ENCODE results near the gene NLRP12. TPM values are rescaled to one million over a fixed set of nuclear protein-coding genes. Genes with fewer than 3 reads are reported as not detected.
A peak's percentile ranks its signal among the peaks of the same experiment; 100 is the strongest.

NLRP12 gene
- total RNA-seq, 1 experiment from 2014 or later = 5.6 TPM

DNA sequence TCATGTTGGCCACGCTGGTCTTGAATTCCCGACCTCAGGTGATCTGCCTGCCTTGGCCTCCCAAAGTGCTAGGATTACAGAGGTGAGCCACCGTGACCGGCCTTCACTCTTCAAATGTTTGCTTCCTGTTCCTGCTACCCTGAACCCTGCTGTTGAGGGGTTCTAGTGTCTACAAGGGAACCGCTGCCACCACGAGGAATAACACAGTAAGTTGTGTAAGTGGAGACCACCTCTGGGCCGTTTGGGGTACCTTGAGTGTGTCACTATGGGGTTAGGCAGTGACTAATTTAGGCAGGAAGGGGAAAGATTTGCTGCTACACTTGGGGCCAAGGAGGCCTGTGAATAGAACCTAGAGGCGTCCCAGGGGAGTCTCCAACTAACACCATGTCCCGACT, 41.4 kb upstream of the NLRP12 start:
- DNase-seq (ENCODE audit: low spot score) (no peak), ATAC-seq (no peak)
- peaks cover 5% of the 10 kb centered on the region for H3K27me3 Mint-ChIP-seq (ENCODE audit: low read depth)
- H3K36me3 Mint-ChIP-seq = peaks cover 2% of the 10 kb centered on the region; the same call in 1 of the 2 replicates
- H3K4me3 Mint-ChIP-seq = peak overlapping the region; percentile 93
- H3K4me1 Mint-ChIP-seq = peaks cover 17% of the 10 kb centered on the region
- POLR2A ChIA-PET = interaction anchor here (0.5 to 4.1 kb wide), 7 partner anchors 14 to 115 kb away, joined by 3 to 43 read pairs (median 4); partner anchors contain the start of gene PRKCG
- no peaks in the 10 kb centered on the region for H3K9me3 Mint-ChIP-seq
- peak overlapping the region; percentile 74; the same call in 1 of the 2 replicates for H3K27ac Mint-ChIP-seq
- TF ChIP-seq NFATC4 (CRISPR knock-in tag; IDR thresholded peaks at IDR 0.05) = no peak
- TF ChIP-seq, protein P1, sequence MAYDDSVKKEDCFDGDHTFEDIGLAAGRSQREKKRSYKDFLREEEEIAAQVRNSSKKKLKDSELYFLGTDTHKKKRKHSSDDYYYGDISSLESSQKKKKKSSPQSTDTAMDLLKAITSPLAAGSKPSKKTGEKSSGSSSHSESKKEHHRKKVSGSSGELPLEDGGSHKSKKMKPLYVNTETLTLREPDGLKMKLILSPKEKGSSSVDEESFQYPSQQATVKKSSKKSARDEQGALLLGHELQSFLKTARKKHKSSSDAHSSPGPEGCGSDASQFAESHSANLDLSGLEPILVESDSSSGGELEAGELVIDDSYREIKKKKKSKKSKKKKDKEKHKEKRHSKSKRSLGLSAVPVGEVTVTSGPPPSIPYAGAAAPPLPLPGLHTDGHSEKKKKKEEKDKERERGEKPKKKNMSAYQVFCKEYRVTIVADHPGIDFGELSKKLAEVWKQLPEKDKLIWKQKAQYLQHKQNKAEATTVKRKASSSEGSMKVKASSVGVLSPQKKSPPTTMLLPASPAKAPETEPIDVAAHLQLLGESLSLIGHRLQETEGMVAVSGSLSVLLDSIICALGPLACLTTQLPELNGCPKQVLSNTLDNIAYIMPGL (CRISPR knock-in tag; IDR thresholded peaks at IDR 0.05) = 0 out of 2 replicates have a peak, but pooled peaks have one; percentile 6
- TF ChIP-seq NFE2L1 (CRISPR knock-in tag; IDR thresholded peaks at IDR 0.05) = 0 out of 2 replicates have a peak, but pooled peaks have one; percentile 23
- no peak for TF ChIP-seq ZNF317 (CRISPR knock-in tag; IDR thresholded peaks at IDR 0.05; ENCODE audit: borderline replicate concordance, low read depth)
- CTCF ChIA-PET = interaction anchor here (0.8 to 4.8 kb wide), 15 partner anchors 12 to 271 kb away, joined by 3 to 40 read pairs (median 6); partner anchors contain the start of genes NLRP12 and PRKCG

DNA sequence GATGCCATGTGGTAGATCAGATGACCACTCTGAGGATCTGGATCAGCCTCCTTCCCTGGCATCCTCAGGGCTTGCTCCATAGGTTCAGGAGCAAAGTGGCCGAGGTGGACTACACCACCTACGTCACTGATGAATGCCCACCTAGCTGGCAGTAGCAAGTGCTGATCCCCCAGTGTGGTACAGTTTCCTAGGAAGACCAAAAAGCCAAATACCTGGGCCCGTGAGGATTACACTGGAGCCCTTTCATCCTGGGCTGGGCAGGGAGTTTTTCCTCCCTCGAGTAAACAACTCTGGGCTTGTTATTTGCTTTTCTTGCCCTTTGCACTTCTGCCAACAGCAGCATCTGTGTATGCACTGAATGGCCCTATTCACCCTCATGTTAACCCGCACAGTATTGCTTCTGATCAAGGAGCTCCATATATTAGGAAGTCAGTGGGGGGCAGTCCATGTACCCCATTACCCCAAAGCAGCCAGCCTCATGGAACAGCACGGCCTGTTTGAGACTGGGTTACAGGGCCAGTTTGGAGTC, 40.3 kb upstream of the NLRP12 start:
- no peak overlapping the region for H3K4me3 Mint-ChIP-seq
- H3K9me3 Mint-ChIP-seq = no peaks in the 10 kb centered on the region
- TF ChIP-seq, protein P1 (CRISPR knock-in tag; IDR thresholded peaks at IDR 0.05) = no peak
- TF ChIP-seq ZNF396 (CRISPR knock-in tag; IDR thresholded peaks at IDR 0.05; ENCODE audit: borderline replicate concordance) (no peak), ZNF671 (CRISPR knock-in tag; IDR thresholded peaks at IDR 0.05) (no peak), NFATC4 (CRISPR knock-in tag; IDR thresholded peaks at IDR 0.05) (no peak), MYBL2 (CRISPR knock-in tag; IDR thresholded peaks at IDR 0.05) (no peak), MAX (CRISPR knock-in tag; IDR thresholded peaks at IDR 0.05) (no peak), NR1H2 (CRISPR knock-in tag; IDR thresholded peaks at IDR 0.05) (no peak), ZNF317 (CRISPR knock-in tag; IDR thresholded peaks at IDR 0.05; ENCODE audit: borderline replicate concordance, low read depth) (no peak), ATF1 (CRISPR knock-in tag; IDR thresholded peaks at IDR 0.05) (no peak), RORB (CRISPR knock-in tag; IDR thresholded peaks at IDR 0.05) (no peak)
- TF ChIP-seq, protein P2, sequence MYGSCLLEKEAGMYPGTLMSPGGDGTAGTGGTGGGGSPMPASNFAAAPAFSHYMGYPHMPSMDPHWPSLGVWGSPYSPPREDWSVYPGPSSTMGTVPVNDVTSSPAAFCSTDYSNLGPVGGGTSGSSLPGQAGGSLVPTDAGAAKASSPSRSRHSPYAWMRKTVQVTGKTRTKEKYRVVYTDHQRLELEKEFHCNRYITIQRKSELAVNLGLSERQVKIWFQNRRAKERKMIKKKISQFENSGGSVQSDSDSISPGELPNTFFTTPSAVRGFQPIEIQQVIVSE (CRISPR knock-in tag; IDR thresholded peaks at IDR 0.05; ENCODE audit: borderline replicate concordance) = no peak
- TF ChIP-seq, protein P3, sequence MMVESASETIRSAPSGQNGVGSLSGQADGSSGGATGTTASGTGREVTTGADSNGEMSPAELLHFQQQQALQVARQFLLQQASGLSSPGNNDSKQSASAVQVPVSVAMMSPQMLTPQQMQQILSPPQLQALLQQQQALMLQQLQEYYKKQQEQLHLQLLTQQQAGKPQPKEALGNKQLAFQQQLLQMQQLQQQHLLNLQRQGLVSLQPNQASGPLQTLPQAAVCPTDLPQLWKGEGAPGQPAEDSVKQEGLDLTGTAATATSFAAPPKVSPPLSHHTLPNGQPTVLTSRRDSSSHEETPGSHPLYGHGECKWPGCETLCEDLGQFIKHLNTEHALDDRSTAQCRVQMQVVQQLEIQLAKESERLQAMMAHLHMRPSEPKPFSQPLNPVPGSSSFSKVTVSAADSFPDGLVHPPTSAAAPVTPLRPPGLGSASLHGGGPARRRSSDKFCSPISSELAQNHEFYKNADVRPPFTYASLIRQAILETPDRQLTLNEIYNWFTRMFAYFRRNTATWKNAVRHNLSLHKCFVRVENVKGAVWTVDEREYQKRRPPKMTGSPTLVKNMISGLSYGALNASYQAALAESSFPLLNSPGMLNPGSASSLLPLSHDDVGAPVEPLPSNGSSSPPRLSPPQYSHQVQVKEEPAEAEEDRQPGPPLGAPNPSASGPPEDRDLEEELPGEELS (CRISPR knock-in tag; IDR thresholded peaks at IDR 0.05) = no peak
- TF ChIP-seq, protein P4, sequence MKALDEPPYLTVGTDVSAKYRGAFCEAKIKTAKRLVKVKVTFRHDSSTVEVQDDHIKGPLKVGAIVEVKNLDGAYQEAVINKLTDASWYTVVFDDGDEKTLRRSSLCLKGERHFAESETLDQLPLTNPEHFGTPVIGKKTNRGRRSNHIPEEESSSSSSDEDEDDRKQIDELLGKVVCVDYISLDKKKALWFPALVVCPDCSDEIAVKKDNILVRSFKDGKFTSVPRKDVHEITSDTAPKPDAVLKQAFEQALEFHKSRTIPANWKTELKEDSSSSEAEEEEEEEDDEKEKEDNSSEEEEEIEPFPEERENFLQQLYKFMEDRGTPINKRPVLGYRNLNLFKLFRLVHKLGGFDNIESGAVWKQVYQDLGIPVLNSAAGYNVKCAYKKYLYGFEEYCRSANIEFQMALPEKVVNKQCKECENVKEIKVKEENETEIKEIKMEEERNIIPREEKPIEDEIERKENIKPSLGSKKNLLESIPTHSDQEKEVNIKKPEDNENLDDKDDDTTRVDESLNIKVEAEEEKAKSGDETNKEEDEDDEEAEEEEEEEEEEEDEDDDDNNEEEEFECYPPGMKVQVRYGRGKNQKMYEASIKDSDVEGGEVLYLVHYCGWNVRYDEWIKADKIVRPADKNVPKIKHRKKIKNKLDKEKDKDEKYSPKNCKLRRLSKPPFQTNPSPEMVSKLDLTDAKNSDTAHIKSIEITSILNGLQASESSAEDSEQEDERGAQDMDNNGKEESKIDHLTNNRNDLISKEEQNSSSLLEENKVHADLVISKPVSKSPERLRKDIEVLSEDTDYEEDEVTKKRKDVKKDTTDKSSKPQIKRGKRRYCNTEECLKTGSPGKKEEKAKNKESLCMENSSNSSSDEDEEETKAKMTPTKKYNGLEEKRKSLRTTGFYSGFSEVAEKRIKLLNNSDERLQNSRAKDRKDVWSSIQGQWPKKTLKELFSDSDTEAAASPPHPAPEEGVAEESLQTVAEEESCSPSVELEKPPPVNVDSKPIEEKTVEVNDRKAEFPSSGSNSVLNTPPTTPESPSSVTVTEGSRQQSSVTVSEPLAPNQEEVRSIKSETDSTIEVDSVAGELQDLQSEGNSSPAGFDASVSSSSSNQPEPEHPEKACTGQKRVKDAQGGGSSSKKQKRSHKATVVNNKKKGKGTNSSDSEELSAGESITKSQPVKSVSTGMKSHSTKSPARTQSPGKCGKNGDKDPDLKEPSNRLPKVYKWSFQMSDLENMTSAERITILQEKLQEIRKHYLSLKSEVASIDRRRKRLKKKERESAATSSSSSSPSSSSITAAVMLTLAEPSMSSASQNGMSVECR (CRISPR knock-in tag; IDR thresholded peaks at IDR 0.05; ENCODE audit: borderline replicate concordance) = no peak
- TF ChIP-seq, protein P5, sequence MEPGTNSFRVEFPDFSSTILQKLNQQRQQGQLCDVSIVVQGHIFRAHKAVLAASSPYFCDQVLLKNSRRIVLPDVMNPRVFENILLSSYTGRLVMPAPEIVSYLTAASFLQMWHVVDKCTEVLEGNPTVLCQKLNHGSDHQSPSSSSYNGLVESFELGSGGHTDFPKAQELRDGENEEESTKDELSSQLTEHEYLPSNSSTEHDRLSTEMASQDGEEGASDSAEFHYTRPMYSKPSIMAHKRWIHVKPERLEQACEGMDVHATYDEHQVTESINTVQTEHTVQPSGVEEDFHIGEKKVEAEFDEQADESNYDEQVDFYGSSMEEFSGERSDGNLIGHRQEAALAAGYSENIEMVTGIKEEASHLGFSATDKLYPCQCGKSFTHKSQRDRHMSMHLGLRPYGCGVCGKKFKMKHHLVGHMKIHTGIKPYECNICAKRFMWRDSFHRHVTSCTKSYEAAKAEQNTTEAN (CRISPR knock-in tag; IDR thresholded peaks at IDR 0.05) = no peak
- TF ChIP-seq, protein P6, sequence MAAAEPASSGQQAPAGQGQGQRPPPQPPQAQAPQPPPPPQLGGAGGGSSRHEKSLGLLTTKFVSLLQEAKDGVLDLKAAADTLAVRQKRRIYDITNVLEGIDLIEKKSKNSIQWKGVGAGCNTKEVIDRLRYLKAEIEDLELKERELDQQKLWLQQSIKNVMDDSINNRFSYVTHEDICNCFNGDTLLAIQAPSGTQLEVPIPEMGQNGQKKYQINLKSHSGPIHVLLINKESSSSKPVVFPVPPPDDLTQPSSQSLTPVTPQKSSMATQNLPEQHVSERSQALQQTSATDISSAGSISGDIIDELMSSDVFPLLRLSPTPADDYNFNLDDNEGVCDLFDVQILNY (CRISPR knock-in tag; IDR thresholded peaks at IDR 0.05) = no peak
- DNase-seq (ENCODE audit: low spot score) (no peak), ATAC-seq (no peak)
- POLR2A ChIA-PET = no interaction called here
- peaks cover 15% of the 10 kb centered on the region for H3K4me1 Mint-ChIP-seq
- no peaks in the 10 kb centered on the region for H3K36me3 Mint-ChIP-seq
- H3K27me3 Mint-ChIP-seq (ENCODE audit: low read depth) = peaks cover 5% of the 10 kb centered on the region
- CTCF ChIA-PET = interaction anchor here (4.8 kb wide), 1 partner anchor 165 kb away, joined by 31 read pairs; no protein-coding TSS in a partner anchor
- H3K27ac Mint-ChIP-seq = peak overlapping the region; percentile 60

Data from WTC11 (cell line).